GM18505 (cell line): ENCODE data around the gene SLA2.
"Not testable (repeated sequence)": the region's sequence is repeated elsewhere in the genome, so short reads cannot be mapped to it uniquely, and the experiment has no call there.

Experiments used
- ATAC-seq: cut with Tn5 transposase; IDR thresholded peaks from one replicate; pipeline ENCODE4 v1.9.1; 2021; ENCODE audit not compliant: unreplicated experiment
- POLR2A ChIP-seq: IDR thresholded peaks from 4 replicates; pipeline ENCODE4 v1.6.1; 2011; ENCODE audit warnings: borderline replicate concordance; ENCODE audit not compliant: insufficient read depth, insufficient read length; ENCODE audit errors: extremely low read depth

SLA2 gene

GRCh38 chr20:36613974-36614373 is 32.0 kb downstream of the SLA2 start:
- no peak for ATAC-seq
- TF ChIP-seq POLR2A, result no peak

- no peak for ATAC-seq
- TF ChIP-seq POLR2A, result no peak
These were observed 34.4 kb downstream of the SLA2 start for GRCh38 chr20:36611625-36612024.

GRCh38 chr20:36608388-36608728 is 37.6 kb downstream of the SLA2 start:
- not testable (repeated sequence) for ATAC-seq

DNA sequence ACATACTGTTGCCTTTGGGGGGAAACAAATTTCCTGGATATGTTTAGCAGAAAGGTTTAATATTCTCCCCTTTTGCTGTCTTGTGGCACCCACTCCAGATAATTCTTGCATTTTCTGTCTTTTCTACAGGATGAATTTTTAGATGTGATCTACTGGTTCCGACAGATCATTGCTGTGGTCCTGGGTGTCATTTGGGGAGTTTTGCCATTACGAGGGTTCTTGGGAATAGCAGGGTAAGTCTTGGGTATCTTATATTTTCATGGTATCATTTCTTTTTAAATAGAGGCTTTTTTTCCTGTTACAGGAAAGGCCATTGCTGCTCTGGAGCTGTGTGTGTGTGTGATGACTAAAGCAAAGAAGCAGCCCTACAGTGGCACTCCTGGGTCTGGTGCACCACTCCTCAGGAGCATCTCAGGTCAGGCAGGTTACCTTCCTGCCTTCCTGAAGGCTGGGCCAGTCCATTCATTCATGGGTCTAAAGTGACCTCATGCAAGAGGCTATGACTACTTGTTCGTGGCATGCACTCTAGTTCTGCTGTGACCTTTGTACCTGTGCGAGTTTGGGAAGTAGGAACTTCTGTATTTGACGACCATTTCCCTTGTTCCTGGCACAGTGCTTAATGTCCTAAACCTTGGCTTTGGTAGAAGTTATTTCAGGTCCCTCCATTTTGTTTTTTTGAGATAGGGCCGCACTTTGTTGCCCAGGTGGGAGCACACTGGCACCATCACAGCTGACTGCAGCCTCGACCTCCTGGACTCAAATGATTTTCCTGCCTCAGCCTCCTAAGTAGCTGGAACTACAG is 38.2 kb downstream of the SLA2 start:
- ATAC-seq, result no peak
- TF ChIP-seq POLR2A, result no peak

GRCh38 chr20:36606158-36607066 is 39.6 kb downstream of the SLA2 start:
- ATAC-seq, result no peak
- TF ChIP-seq POLR2A, result no peak

DNA sequence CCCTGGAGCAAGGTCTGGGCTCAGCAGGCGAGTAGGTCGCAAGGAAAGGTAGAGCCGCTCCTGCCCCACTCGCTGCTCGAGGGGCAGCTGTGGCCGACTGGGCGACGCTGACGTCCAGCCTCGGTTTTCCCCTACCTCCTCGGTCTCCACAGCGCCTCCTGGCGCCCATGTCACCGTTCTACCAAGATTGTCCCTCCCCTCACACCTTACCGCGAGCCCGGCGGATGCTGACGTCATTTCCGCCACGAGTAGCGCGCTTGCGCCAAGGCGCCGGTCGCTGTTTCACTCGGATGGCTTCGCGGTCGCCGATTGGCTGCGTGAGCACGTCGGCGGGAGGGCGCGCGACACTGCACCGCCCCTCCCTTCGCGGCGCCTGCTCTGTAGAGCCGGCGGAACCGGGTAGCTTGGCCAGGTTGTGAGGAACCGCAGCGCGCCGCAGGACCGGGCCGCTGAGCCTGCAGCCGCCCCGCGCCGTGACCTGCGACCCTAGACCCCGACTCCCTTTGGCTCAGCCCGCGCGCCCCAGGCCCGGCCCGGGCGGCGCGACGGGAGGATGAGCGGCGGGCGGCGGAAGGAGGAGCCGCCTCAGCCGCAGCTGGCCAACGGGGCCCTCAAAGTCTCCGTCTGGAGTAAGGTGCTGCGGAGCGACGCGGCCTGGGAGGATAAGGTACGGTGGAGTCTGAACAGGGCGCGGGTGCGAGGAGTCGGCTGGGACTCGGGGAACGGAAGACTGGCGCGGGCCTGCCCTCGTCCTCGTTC is 40.4 kb downstream of the SLA2 start, which contains the start of gene RAB5IF:
TSS of gene RAB5IF (plus strand) at position 381 of the 759 bp plus-strand sequence. CDS start at position 554, 173 bp downstream.
- peak; percentile 93 for TF ChIP-seq POLR2A
- ATAC-seq, result peak; percentile 81

DNA sequence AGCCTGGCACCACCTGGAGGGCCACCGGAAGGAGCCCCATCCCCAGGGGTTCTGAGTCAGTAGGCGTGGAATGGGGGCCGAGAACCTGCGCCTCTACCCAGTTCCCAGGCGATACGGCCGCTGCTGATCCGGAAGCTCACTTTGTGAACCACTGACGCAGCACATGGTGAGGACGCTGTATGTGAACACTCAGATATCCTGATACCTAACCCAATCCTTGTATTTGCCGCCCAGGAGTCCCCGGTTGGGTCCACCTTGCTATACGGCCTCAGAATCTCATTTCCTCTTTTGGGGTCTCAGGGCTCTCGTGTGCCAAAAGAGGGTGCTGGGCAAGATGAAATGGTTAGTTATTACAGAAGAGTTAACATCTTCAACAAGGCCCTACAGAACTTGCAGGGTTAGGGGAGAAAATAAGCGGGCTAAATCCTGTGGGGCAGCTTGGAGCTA is 41.0 kb downstream of the SLA2 start:
- TF ChIP-seq POLR2A, result no peak
- ATAC-seq, result peak; percentile 34

DNA sequence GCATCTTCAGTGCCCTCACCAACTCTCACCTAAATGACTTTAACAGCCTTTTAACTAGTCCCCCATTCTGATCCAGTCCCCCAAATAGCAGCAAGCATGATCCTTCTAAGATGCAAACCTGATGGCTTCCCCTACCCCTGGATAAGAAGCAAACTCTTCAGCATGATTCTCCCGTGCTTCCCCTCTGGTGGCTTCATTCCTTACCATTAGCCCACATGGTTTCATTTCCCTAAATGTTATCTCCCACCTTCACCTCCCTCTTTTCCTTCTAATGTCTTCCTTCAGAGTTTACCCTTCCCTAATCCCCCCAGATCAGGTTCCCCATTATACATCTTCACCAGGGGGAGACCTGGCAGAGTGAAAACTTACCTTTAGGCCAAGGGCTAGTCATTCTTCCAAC is 44.5 kb downstream of the SLA2 start:
- no peak for TF ChIP-seq POLR2A
- no peak for ATAC-seq

DNA sequence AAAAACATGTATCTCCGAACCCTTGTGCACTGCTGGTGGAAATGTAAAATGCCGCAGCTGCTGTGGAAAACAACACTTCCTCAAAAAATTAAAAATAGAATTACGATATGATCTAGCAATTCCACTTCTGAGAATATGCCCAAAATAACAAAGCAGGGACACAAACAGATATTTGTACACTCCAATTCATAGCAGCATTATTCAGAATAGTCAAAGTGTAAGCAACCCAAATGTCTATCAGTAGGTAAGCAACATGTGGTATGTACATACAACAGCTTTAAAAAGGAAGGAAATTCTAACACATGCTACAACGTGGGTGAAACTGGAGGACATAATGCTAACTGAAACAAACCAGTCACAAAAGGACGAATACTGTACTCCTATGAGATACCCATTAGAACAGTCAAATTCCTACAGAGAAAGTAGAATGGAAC is 46.1 kb downstream of the SLA2 start:
- no peak for ATAC-seq
- no peak for TF ChIP-seq POLR2A

GRCh38 chr20:36593347-36593929 is 52.6 kb downstream of the SLA2 start:
- ATAC-seq, result no peak
- TF ChIP-seq POLR2A, result no peak

DNA sequence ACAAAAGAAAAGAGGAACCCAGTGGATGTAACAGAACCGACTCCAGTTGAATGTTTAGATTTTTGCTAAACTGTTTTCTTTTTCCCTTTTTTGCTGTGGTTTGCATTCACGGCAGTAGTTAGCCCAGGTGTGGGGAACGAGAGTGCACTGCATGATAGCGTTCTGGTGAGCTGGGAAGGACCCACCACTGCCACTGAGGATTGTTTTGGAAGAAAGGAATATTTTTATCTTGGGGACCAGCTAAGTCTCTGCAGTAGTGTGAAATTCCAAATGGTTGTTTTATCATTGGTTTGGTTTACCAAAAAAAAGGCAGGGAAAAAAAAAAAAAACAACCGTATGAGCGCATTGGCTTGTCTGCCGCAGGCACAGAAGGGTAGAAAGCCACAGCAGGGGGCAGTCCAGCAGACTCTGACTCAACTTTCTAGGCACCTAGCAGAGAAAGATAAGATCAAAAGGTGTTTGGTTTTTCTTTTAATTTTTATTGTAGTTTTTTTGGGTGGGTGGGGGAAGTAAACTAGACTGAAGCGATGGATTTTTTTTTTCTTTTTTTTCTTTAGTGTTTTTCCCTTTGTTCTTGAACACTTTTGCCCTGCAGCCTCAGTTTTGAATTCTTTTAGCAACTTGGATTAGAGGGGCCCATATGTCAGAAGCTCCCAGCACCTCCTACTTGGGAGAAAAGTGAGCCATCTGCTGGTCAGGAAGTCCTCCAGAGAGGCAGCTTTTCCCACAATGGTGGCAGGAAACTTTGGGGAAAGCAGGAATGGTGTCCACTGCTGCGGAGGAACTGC is 53.9 kb downstream of the SLA2 start:
- no peak for ATAC-seq
- TF ChIP-seq POLR2A, result no peak

- no peak for TF ChIP-seq POLR2A
- ATAC-seq, result no peak
These were observed 54.7 kb downstream of the SLA2 start for GRCh38 chr20:36591281-36591680.
